ENCODE data around the gene KRT6B. TPM values are rescaled to one million over a fixed set of nuclear protein-coding genes. Genes with fewer than 3 reads are reported as not detected.

The KRT6B gene
- polyA plus RNA-seq, 1 donor from 2014 or later: not detected

DNA sequence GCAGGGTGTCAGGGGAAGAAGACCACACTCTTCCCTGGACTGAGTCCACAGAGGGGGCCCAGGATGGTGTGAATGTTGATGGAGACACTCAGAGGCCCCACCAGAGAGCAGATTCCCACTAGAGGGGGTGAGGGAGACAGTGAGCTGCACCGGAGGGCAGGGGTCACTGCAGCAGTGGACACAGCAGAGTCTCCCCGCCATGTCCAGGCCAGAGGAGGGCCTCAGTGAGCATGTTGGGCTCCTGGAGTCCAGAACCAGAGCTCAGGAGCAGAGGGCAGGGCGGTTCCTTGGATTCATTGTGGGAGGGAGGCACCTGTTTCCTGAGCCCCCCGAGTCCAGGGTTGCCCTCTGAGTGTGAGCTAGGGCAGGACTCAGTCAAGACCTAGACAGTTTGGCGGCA, 44.0 kb downstream of the KRT6B start:
- Histone ChIP-seq H3K27me3 (ENCODE audit: insufficient read depth, low read depth, low read length) (no peaks in the 10 kb centered on the region), H3F3A (ENCODE audit: insufficient read depth, low read length, poor library complexity, severe bottlenecking) (no peaks in the 10 kb centered on the region), H4K20me1 (ENCODE audit: insufficient read depth) (no peaks in the 10 kb centered on the region), H3K9me2 (ENCODE audit: insufficient read depth, low read length) (no peaks in the 10 kb centered on the region), H3K27ac (ENCODE audit: low read length) (no peak overlapping the region), H3K4me3 (ENCODE audit: low read length) (no peak overlapping the region), H3K79me2 (replicated peaks; ENCODE audit: insufficient read depth, low read length) (no peaks in the 10 kb centered on the region), H2AFZ (ENCODE audit: low read depth, low read length) (no peak overlapping the region), H3K9ac (ENCODE audit: low read length) (no peak overlapping the region), H3K36me3 (ENCODE audit: insufficient read depth, low read length) (no peaks in the 10 kb centered on the region), H3K9me3 (ENCODE audit: low read length) (no peaks in the 10 kb centered on the region), H3K4me2 (ENCODE audit: low read length) (no peak overlapping the region)
- no peak for TF ChIP-seq RAD21 (conservative IDR thresholded peaks at IDR 0.05)
- no peak for TF ChIP-seq SMC3 (conservative IDR thresholded peaks at IDR 0.05; ENCODE audit: poor library complexity)
- no peak for TF ChIP-seq TAF1 (IDR thresholded peaks at IDR 0.05; ENCODE audit: low read depth)
- no peak for TF ChIP-seq REST (IDR thresholded peaks at IDR 0.05; ENCODE audit: borderline replicate concordance)
- no peak for TF ChIP-seq EZH2 (IDR thresholded peaks at IDR 0.05; ENCODE audit: borderline replicate concordance, insufficient read depth, low read length, poor library complexity, severe bottlenecking)
- TF ChIP-seq EP300 (conservative IDR thresholded peaks at IDR 0.05; ENCODE audit: poor library complexity, severe bottlenecking): no peak
- TF ChIP-seq POLR2AphosphoS5 (IDR thresholded peaks at IDR 0.05): no peak

DNA sequence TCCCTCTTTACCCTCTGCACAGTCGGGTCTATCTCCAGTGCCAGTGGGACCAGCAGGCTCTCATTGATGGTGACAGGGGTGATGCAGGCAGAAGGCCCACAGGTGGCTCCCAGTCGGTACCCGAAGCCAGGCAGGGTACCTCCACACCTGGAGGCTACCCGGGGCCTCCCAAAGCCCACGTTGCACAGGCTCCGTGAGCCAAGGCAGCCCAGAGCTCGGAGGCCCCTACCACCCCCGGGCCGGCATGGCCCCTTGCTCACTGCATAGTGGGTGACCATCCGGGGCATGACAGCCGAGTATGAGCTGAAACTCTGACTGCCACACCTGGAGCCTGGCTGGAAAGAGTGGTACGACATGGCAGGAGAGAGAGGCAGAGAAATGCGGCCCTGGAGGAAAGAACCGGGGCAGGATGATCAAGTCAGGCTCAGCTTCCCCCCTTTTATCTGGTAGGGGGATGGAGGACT, 46.0 kb downstream of the KRT6B start, which contains the start of gene KRT82:
Gene KRT82, minus strand, starts transcription at position 414 of the 464 bp plus-strand sequence. Its CDS starts 58 bp downstream, at position 356.
- H3K9ac ChIP-seq (ENCODE audit: low read length): no peak within 1 kb of the TSS
- H3K27me3 ChIP-seq (ENCODE audit: insufficient read depth, low read depth, low read length): no peaks in the 10 kb centered on the region
- H3K79me2 ChIP-seq (replicated peaks; ENCODE audit: insufficient read depth, low read length): no peaks in the 10 kb centered on the region
- H3F3A ChIP-seq (ENCODE audit: insufficient read depth, low read length, poor library complexity, severe bottlenecking): no peaks in the 10 kb centered on the region
- H3K4me3 ChIP-seq (ENCODE audit: low read length): no peak within 1 kb of the TSS
- no peak within 1 kb of the TSS for H3K27ac ChIP-seq (ENCODE audit: low read length)
- H4K20me1 ChIP-seq (ENCODE audit: insufficient read depth): no peaks in the 10 kb centered on the region
- no peak within 1 kb of the TSS for H2AFZ ChIP-seq (ENCODE audit: low read depth, low read length)
- no peaks in the 10 kb centered on the region for H3K36me3 ChIP-seq (ENCODE audit: insufficient read depth, low read length)
- no peaks in the 10 kb centered on the region for H3K9me2 ChIP-seq (ENCODE audit: insufficient read depth, low read length)
- TF ChIP-seq POLR2AphosphoS5 (IDR thresholded peaks at IDR 0.05) (no peak), RAD21 (conservative IDR thresholded peaks at IDR 0.05) (no peak), EZH2 (IDR thresholded peaks at IDR 0.05; ENCODE audit: borderline replicate concordance, insufficient read depth, low read length, poor library complexity, severe bottlenecking) (no peak), TAF1 (IDR thresholded peaks at IDR 0.05; ENCODE audit: low read depth) (no peak), REST (IDR thresholded peaks at IDR 0.05; ENCODE audit: borderline replicate concordance) (no peak), MXI1 (conservative IDR thresholded peaks at IDR 0.05; ENCODE audit: poor library complexity, severe bottlenecking) (no peak), SMC3 (conservative IDR thresholded peaks at IDR 0.05; ENCODE audit: poor library complexity) (no peak), EP300 (conservative IDR thresholded peaks at IDR 0.05; ENCODE audit: poor library complexity, severe bottlenecking) (no peak)
- TF ChIP-seq, protein P1, sequence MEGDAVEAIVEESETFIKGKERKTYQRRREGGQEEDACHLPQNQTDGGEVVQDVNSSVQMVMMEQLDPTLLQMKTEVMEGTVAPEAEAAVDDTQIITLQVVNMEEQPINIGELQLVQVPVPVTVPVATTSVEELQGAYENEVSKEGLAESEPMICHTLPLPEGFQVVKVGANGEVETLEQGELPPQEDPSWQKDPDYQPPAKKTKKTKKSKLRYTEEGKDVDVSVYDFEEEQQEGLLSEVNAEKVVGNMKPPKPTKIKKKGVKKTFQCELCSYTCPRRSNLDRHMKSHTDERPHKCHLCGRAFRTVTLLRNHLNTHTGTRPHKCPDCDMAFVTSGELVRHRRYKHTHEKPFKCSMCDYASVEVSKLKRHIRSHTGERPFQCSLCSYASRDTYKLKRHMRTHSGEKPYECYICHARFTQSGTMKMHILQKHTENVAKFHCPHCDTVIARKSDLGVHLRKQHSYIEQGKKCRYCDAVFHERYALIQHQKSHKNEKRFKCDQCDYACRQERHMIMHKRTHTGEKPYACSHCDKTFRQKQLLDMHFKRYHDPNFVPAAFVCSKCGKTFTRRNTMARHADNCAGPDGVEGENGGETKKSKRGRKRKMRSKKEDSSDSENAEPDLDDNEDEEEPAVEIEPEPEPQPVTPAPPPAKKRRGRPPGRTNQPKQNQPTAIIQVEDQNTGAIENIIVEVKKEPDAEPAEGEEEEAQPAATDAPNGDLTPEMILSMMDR (IDR thresholded peaks at IDR 0.05; ENCODE audit: poor library complexity, severe bottlenecking): no peak
- no peaks in the 10 kb centered on the region for H3K9me3 ChIP-seq (ENCODE audit: low read length)
- no peak within 1 kb of the TSS for H3K4me2 ChIP-seq (ENCODE audit: low read length)
